Measurements from ENCODE around the gene RTL5. TPM values are rescaled to one million over a fixed set of nuclear protein-coding genes. Genes with fewer than 3 reads are reported as not detected.

Gene RTL5
- total and polyA plus RNA-seq, 8 donors, result 10.6 to 29.8 (median 24.2) TPM

GRCh38 chrX:72094894-72095293 is 36.8 kb downstream of the RTL5 start:
- intact Hi-C loops (cut with DNase I), result no loop called here
- ATAC-seq (peak; percentile 41), DNase-seq (peak in 3 of 4 donors; percentile 24 to 69 (median 59))
- Histone ChIP-seq H3K27ac (peak overlapping the region in 1 of 2 donors; percentile 41), H3K27me3 (peaks cover 0 to 7% of the 10 kb centered on the region in 2 donors), H3K36me3 (no peaks in the 10 kb centered on the region), H3K9me3 (no peaks in the 10 kb centered on the region), H3K4me1 (peaks cover 0 to 16% of the 10 kb centered on the region in 2 donors), H3K4me3 (no peak overlapping the region)
- no peak for TF ChIP-seq CTCF (IDR thresholded peaks at IDR 0.05)

- H3K27ac ChIP-seq, result no peak overlapping the region
- no peak for ATAC-seq
- no peak for TF ChIP-seq CTCF (IDR thresholded peaks at IDR 0.05)
These were observed 42.5 kb downstream of the RTL5 start for GRCh38 chrX:72089254-72089653.

GRCh38 chrX:72088761-72089160 is 43.0 kb downstream of the RTL5 start:
- TF ChIP-seq CTCF (IDR thresholded peaks at IDR 0.05), result no peak
- Histone ChIP-seq H3K4me3 (no peak overlapping the region), H3K9me3 (no peaks in the 10 kb centered on the region), H3K4me1 (no peaks in the 10 kb centered on the region), H3K27ac (no peak overlapping the region), H3K36me3 (no peaks in the 10 kb centered on the region), H3K27me3 (peaks cover 0 to 4% of the 10 kb centered on the region in 2 donors)
- intact Hi-C loops (cut with DNase I), result no loop called here
- DNase-seq, result no peak
- no peak for ATAC-seq

More at GRCh38 chrX:72089254-72089653, 42.5 kb downstream of the RTL5 start:
- H3K27me3 ChIP-seq, result peaks cover 0 to 4% of the 10 kb centered on the region in 2 donors
- no peak for DNase-seq
- no peak overlapping the region for H3K4me3 ChIP-seq
- H3K4me1 ChIP-seq, result no peaks in the 10 kb centered on the region
- no peaks in the 10 kb centered on the region for H3K9me3 ChIP-seq
- intact Hi-C loops (cut with DNase I), result no loop called here
- H3K36me3 ChIP-seq, result no peaks in the 10 kb centered on the region

- ATAC-seq, result no peak
- DNase-seq, result no peak
- Histone ChIP-seq H3K4me3 (no peak overlapping the region), H3K27ac (no peak overlapping the region), H3K27me3 (no peaks in the 10 kb centered on the region), H3K4me1 (no peaks in the 10 kb centered on the region), H3K36me3 (no peaks in the 10 kb centered on the region), H3K9me3 (no peaks in the 10 kb centered on the region)
- no peak for TF ChIP-seq CTCF (IDR thresholded peaks at IDR 0.05)
- intact Hi-C loops (cut with DNase I), result no loop called here
These were observed 44.7 kb downstream of the RTL5 start for GRCh38 chrX:72086995-72087394.

GRCh38 chrX:72084114-72084513 is 47.6 kb downstream of the RTL5 start:
- Histone ChIP-seq H3K36me3 (no peaks in the 10 kb centered on the region), H3K27me3 (no peaks in the 10 kb centered on the region), H3K27ac (no peak overlapping the region), H3K4me1 (peaks cover 0 to 10% of the 10 kb centered on the region in 2 donors), H3K4me3 (no peak overlapping the region), H3K9me3 (no peaks in the 10 kb centered on the region)
- ATAC-seq (no peak), DNase-seq (no peak)
- no peak for TF ChIP-seq CTCF (IDR thresholded peaks at IDR 0.05)
- intact Hi-C loops (cut with DNase I), result no loop called here
